ENCODE data around the gene DDX47. TPM values are rescaled to one million over a fixed set of nuclear protein-coding genes. Genes with fewer than 3 reads are reported as not detected.
"Not testable (repeated sequence)": the region's sequence is repeated elsewhere in the genome, so short reads cannot be mapped to it uniquely, and the experiment has no call there.

The DDX47 gene
- polyA plus RNA-seq, 3 donors, result 32.3 to 44.1 (median 35.3) TPM

DNA sequence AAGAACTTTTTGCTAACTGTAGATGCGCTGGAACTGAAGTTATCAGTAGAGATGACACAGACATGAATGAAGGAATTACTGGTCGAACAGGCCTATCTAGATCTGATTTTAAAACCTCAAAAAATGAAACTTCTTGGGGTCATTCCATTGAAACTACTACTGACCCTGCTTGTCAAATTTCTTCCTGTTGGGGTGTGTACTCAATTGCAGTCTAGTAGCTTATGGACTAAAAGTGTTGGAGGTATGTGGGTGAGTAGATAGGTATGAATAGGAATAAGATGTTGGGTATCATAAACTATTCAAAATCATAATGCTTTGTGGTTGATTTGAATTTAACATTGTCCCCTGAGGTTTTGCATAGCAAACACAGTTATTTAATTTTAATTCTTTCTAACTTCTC is 18.5 kb upstream of the DDX47 start:
- no peak overlapping the region for H3K27ac ChIP-seq (ENCODE audit: low read depth, low read length)
- WGBS, 3 donors, result 90 to 96% (median 94%) methylated on average over 2 of the region's 2 CpGs

DNA sequence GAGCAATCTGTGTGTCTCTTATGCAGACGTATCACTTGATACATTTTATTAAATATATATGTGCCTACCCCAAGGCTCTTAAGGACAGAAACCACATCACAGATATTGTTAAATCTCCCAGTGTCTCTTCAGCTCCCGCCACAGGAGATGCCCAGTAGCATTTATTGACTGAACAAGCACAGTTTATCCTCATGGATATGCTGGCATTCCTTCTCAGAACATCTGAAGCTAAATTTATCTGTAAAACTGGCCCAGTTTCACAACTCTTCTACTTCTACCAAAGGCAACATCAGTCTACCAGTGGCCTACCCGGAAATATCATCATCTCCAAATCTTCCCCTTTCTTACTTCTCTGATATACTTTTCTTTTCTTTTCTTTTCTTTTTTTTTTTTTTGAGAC is 17.0 kb upstream of the DDX47 start:
- 62 to 99% (median 63%) methylated on average over 3 of the region's 3 CpGs for WGBS, 3 donors
- no peak overlapping the region for H3K27ac ChIP-seq (ENCODE audit: low read depth, low read length)

GRCh38 chr12:12796928-12797793 is 16.0 kb upstream of the DDX47 start:
- no peak overlapping the region for H3K27ac ChIP-seq (ENCODE audit: low read depth, low read length)
- 81 to 88% (median 87%) methylated on average over 9 of the region's 9 CpGs for WGBS, 3 donors

GRCh38 chr12:12797794-12798152 is 15.4 kb upstream of the DDX47 start:
- no peak overlapping the region for H3K27ac ChIP-seq (ENCODE audit: low read depth, low read length)
- WGBS, 3 donors, result 87 to 93% (median 93%) methylated on average over 3 of the region's 3 CpGs

DNA sequence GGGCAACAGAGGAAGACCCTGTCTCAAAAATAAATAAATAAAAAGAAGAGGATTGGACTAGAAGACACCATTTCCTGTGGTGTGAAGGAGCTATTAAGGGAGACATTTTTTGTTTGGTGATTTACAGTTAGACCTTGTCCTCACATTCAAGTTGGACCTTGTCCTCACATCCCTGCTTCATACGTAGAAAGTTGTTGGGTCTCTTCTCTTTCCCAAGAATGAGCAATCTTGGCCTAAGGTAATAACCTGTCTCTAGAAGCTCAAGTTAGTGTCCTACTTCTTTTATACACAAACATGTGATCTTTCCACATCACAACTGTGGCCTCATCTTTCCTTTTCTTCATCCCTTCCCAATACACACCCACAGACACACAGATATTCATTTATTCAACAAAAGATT is 14.7 kb upstream of the DDX47 start:
- no peak overlapping the region for H3K27ac ChIP-seq (ENCODE audit: low read depth, low read length)
- WGBS, 3 donors, result 83 to 100% (median 88%) methylated on average over 1 of the region's 1 CpG

- WGBS, 3 donors, result 66 to 94% (median 69%) methylated on average over 7 to 8 of the region's 8 CpGs
- H3K27ac ChIP-seq (ENCODE audit: low read depth, low read length), result no peak overlapping the region
These were observed 13.8 kb upstream of the DDX47 start for GRCh38 chr12:12799163-12799920.

- WGBS, 3 donors, result 78 to 96% (median 84%) methylated on average over 9 of the region's 9 CpGs
These were observed 12.6 kb upstream of the DDX47 start for GRCh38 chr12:12800406-12801180.

GRCh38 chr12:12801656-12802055 is 11.5 kb upstream of the DDX47 start:
- WGBS, 3 donors, result 79 to 98% (median 89%) methylated on average over 4 of the region's 4 CpGs

More at GRCh38 chr12:12800406-12801180, 12.6 kb upstream of the DDX47 start:
- H3K27ac ChIP-seq (ENCODE audit: low read depth, low read length), result no peak overlapping the region

DNA sequence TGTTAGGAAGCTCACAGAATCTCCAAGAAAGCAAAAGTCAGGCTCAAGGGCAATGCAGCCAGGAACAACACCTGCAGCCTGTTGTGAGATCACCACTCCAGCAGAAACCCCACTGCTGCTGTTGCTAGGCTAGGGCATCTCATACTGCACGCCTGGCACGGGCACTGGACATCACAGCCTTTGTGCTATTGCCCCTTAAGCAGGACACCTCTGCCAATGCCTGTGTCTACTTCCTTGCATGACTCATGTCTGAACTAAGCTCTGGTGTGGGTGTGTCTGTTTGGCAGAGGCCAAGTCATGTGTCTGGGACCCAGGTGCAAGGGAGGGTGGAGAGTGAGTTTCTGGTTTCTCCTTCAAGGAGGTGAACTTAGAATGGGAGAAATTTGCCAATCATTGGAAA is 10.0 kb upstream of the DDX47 start:
- 58 to 72% (median 71%) methylated on average over 2 of the region's 2 CpGs for WGBS, 3 donors
- H3K27ac ChIP-seq (ENCODE audit: low read depth, low read length), result no peak overlapping the region

More at GRCh38 chr12:12801656-12802055, 11.5 kb upstream of the DDX47 start:
- not testable (repeated sequence) for H3K27ac ChIP-seq (ENCODE audit: low read depth, low read length)

DNA sequence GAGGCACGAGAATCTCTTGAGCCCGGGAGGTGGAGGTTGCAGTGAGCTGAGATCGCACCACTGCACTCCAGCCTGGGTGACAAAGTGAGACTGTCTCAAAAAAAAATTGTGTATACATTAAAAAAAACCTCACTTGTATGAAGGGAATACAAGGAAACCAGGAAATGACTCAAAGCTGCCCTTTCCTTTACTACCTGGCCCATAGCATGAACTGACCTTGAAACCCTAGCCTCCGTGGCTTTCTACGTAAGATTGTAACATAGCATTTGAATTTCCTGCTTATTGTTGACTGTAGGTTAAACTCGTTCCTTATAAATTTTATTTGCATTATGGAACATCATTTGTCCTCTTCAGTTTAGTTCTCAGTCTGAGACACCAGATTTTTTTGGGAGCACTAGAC is 9.1 kb upstream of the DDX47 start:
- WGBS, 3 donors, result 63 to 73% (median 69%) methylated on average over 6 of the region's 6 CpGs
- H3K27ac ChIP-seq (ENCODE audit: low read depth, low read length), result no peak overlapping the region

DNA sequence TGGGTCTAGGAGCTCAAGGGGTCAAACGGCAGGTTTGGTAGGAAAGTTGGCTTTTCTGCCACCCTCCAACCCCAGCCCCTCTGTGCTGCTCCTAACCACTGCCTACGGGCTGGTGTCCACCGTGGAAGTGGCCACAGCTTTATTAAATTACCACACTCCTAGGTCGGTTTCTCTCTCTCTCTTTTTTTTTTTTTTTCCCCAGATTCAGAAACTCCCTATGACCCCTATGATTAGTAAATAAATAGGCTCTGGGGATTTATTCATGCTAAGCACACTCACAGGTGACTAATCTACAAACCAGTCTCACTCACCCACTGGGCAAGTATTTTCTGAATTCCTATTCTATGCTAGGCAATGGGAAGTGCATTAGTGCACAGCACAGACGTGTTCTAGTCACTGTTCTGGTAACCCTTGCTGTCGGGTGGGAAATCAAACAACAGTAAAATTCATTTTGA is 8.7 kb upstream of the DDX47 start:
- no peak overlapping the region for H3K27ac ChIP-seq (ENCODE audit: low read depth, low read length)
- WGBS, 3 donors, result 64 to 78% (median 64%) methylated on average over 6 of the region's 6 CpGs

DNA sequence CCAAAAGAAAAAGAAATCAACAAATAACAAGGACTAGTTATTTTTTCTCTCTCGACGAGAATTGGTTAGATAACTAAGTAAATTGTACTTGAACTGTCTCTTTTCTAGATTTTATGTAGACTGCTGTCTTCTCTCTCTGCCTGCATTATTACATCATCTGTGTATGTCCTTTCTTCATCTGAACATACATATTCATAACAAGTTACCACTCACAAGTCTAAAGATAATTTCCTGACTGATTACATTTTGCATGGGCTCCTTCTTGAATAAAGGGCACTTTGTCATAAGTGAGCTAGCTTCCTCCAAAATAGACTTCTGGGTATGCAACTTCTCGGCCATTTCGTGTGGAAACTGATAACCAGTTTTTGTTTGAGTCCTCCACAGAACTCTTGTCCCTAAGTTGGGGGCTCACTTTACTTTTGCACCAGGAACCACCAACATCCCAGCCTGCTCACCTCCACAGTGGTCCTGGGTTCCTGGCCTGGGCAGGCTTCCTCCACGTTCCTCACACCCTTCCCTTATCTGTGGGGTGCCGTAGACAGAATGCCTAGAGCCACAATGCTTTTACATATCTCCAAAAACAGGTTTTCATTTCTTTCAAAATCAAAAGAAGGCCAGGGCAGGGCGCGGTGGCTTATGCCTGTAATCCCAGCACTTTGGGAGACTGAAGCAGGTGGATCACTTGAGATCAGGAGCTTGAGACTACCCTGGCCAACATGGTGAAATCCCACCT is 6.2 kb upstream of the DDX47 start:
- no peak overlapping the region for H3K27ac ChIP-seq (ENCODE audit: low read depth, low read length)
- 72 to 84% (median 77%) methylated on average over 8 of the region's 8 CpGs for WGBS, 3 donors

DNA sequence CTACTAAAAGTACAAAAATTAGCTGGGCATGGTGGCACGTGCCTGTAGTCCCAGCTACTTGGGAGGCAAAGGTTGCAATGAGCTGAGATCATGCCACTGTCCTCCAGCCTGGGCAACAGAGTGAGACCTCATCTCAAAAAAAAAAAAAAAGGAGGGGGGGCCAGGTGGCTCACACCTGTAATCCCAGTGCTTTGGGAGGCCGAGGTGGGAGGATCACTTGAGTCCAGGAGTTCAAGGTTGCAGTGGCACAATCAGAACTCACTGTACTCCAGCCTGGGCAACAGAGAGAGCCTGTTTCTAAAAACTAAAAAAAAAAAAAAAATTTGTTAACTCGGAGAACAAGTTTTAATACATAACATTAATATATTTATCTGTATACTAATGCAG is 5.6 kb upstream of the DDX47 start:
- 73 to 80% (median 80%) methylated on average over 3 of the region's 3 CpGs for WGBS, 3 donors
- not testable (repeated sequence) for H3K27ac ChIP-seq (ENCODE audit: low read depth, low read length)

DNA sequence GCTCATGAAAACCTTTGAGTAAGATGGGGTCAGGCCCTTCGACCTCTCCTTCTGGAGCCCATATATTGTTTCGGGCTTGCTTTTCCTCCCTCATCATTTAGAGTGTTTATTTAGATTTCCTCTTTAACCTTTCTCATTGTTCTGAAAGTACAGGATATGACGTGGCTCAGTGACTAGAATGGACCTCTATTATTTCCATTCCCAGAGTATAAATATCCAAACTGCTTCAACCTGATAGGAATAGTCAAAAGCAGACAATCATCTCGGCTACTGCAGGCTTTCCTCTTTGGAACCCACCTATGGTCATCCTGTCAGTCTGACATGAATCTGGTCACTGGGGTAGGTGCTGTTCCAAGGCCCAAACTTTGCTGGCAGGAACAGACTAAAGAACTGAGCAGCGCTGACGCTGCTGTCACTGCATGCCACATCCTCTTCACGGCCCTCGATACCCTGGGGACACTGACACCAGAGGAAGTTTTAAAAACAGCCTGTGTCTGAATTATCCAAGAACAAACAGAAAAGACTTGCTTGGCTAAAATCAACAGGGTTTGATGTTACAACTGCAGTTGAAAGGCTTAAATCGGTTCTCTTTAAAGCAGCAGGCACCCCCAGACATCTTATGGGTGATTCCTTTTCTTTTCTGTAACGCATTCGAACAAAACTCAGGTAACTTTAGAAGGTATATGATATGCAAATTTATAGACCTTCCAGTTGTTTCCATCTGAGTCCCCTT is 5.0 kb upstream of the DDX47 start:
- 39 to 64% (median 49%) methylated on average over 11 of the region's 11 CpGs for WGBS, 3 donors
- H3K27ac ChIP-seq (ENCODE audit: low read depth, low read length), result peak overlapping the region; percentile 69

- H3K27ac ChIP-seq (ENCODE audit: low read depth, low read length), result no peak overlapping the region
- 51 to 92% (median 83%) methylated on average over 10 of the region's 10 CpGs for WGBS, 3 donors
These were observed 2.6 kb upstream of the DDX47 start for GRCh38 chr12:12810553-12811021.

GRCh38 chr12:12811343-12811742 is 1.8 kb upstream of the DDX47 start:
- no peak overlapping the region for H3K27ac ChIP-seq (ENCODE audit: low read depth, low read length)
- WGBS, 3 donors, result 85 to 91% (median 87%) methylated on average over 3 of the region's 3 CpGs

- 96 to 97% (median 97%) methylated on average over 5 of the region's 5 CpGs for WGBS, 3 donors
- H3K27ac ChIP-seq (ENCODE audit: low read depth, low read length), result no peak overlapping the region
These were observed 972 bp upstream of the DDX47 start for GRCh38 chr12:12812174-12812573.
